GM15510 (cell line): Measurements from ENCODE around the gene FGFR2.

ENCODE experiments used
- POLR2A ChIP-seq: IDR thresholded peaks from 3 replicates; pipeline ENCODE4 v1.6.1; 2011; ENCODE audit warnings: borderline replicate concordance; ENCODE audit not compliant: insufficient read length; ENCODE audit errors: extremely low read depth

Gene FGFR2

GRCh38 chr10:121616291-121616690, 18.0 kb upstream of the FGFR2 start:
- TF ChIP-seq POLR2A: no peak

GRCh38 chr10:121615836-121616235, 17.6 kb upstream of the FGFR2 start:
- TF ChIP-seq POLR2A: no peak

GRCh38 chr10:121615435-121615793, 17.2 kb upstream of the FGFR2 start:
- no peak for TF ChIP-seq POLR2A

DNA sequence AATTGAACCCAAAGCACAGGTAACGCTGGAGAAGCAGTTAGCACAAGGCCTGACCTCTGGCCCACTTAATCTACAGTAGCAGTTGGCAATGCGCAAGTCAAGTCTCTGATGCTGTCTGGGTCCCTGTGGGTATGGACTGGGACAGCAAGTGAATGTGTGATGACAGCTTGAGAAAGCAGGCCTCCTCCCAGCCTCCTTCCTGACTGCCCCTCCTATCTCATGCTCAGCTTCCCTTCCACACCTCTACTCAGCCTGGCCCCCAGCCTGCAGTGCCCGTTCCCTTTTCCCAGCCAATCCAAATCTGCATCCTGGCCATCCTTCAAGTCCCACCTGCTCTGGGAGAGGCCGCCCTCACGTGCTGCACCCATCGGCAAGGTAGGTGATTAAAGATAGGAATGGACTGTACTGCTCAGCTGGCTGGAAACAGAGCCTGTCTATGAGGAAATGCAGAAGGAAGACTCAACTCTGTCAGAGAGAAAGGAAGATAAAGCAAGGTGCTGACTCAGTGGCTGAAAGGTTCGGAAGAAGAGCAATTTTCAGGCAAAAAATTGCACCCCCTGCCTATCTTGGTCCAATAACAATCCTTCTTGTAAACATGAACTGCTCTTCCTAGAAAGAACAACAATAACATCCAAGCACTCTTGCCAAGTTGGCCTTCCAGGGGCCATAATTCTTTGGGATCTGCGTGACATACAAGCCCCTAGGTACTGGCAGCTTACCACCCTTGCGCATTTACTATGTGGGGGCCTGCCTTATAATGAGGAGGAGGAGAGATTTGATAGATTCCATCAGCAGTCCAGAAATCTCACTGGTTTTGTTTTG, 16.6 kb upstream of the FGFR2 start:
- no peak for TF ChIP-seq POLR2A

- TF ChIP-seq POLR2A: no peak
Measured at GRCh38 chr10:121613456-121613855, 15.2 kb upstream of the FGFR2 start.

DNA sequence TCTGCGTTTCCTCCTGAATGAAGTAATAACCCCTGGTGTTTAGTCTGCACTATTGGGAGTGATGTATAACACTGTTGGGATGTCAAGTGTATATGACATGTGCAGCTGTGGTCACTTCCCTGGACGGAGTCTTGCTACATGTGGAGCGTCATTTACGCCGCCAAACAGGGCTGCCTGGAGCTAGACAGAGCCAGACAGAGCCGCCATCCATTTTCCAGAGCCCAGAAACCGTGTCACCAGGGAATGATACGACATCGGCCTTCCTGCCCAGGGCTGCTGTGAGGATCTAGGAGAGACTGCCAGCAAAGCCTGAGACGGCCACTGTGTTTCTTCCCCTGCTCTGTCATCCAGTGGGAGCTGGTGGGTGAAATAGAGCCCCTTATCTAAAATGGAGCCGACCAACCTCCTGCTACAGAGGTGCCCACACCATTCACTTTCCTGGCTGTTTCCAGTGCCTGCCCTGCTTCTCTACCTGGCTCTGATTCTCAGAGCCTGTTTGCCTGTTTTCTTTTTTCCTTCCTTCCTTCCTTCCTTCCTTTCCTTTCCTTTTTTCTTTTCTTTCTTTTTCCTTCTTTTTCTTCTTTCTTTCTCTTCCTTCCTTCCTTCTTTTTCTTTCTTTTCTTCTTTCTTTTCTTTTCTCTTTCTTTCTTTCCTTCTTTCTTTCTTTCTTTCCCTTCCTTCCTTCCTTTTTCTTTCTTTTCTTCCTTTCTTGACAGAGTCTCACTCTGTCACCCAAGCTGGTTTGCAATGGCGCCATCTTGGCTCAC, 13.3 kb upstream of the FGFR2 start:
- no peak for TF ChIP-seq POLR2A

DNA sequence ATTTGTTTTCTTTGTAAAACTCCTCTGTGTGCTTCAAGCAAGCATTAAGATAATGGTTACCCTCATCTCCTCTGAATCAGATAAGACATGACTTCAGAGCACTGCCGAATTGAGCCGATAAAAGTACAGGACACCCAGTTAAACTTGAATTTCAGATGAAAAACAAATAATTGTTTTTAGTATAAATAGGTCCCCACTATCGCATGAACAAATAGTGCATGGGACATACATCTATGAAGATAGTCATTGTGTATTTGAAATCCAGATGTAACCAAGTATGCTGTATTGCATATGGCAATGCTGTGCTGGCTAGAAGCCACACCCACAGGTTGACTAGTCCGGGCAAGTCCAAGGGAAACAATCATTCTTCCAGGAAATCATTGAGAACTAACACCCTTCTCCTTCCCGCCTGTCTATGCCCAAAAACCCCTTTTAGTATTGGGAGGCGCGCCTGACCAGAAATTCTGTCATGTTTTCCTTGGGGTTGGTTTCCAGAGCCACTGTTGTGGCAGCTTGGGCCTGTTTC, 12.6 kb upstream of the FGFR2 start:
- no peak for TF ChIP-seq POLR2A

DNA sequence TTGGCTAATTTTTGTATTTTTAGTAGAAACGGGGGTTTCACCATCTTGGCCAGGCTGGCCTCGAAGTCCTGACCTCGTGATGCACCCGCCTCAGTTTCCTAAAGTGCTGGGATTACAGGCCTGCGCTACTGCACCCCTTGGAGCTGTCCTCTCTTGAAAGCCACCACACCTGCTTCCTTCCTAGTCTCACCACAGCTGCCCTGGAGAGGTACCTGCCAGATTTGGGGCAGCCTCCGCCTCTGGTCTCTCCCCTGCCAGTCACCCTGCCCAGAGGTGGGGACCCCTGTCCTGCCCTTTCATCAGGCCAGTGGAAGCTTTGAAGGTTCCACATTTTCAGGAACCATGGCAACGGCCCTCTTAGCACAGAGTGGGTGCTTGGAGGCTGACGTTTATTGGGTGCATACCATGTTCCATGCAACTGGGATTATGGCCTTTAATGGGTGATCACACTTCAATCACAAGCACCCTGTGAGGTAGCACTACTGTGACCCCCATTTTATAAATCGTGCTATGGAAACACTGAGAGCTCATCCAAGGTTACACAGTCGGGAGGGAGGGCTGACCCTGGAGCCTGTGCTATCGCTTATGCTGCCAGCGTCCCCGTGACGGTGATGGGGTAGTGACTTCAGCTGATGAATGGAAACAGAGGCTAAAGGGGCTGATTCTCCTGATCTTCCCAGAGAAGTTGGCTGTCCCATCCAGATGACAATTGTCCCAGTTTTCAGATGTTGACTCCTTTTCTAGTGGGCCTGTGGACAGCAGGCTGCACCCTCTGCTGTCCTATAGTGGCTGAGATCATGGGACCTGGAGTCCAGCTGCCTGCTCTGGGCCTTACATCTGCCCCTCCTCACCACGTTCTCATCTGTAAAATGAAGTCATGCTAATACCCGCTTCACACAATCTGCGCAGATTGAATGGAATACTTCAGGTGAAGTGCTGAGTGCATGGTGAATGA, 11.5 kb upstream of the FGFR2 start:
- TF ChIP-seq POLR2A: no peak

GRCh38 chr10:121608469-121609190, 10.4 kb upstream of the FGFR2 start:
- no peak for TF ChIP-seq POLR2A

- TF ChIP-seq POLR2A: no peak
Measured at GRCh38 chr10:121607310-121608055, 9.2 kb upstream of the FGFR2 start.

- TF ChIP-seq POLR2A: no peak
Measured at GRCh38 chr10:121605708-121606107, 7.5 kb upstream of the FGFR2 start.

GRCh38 chr10:121601458-121601857, 3.2 kb upstream of the FGFR2 start:
- no peak for TF ChIP-seq POLR2A

GRCh38 chr10:121600611-121601010, 2.4 kb upstream of the FGFR2 start:
- TF ChIP-seq POLR2A: no peak
